Muscle layer of colon (tissue), 2 donors: ENCODE results near the gene CCM2.

Experiments
- H3K27ac ChIP-seq: one replicate; pipeline ENCODE4 v1.7.0; 2013; ENCODE audit warnings: low read depth, mild to moderate bottlenecking, low read length, moderate library complexity
- H3K27me3 ChIP-seq, 2 donors: one replicate each; pipeline ENCODE4 v1.7.0; 2013; ENCODE audit warnings: low read length in 2 of 2, mild to moderate bottlenecking in 2 of 2; ENCODE audit not compliant: insufficient read depth in 2 of 2, control insufficient read depth in 1 of 2
- H3K36me3 ChIP-seq: one replicate; pipeline ENCODE4 v1.7.0; 2013; ENCODE audit warnings: mild to moderate bottlenecking, low read length; ENCODE audit not compliant: insufficient read depth
- H3K4me1 ChIP-seq: one replicate; pipeline ENCODE4 v1.7.0; 2013; ENCODE audit warnings: mild to moderate bottlenecking, low read length; ENCODE audit not compliant: insufficient read depth
- H3K4me3 ChIP-seq, 2 donors: one replicate each; pipeline ENCODE4 v1.7.0; 2013; ENCODE audit warnings: low read length in 2 of 2, low read depth in 1 of 2, mild to moderate bottlenecking in 1 of 2, moderate library complexity in 1 of 2
- H3K9ac ChIP-seq: one replicate; pipeline ENCODE4 v1.7.0; 2013; ENCODE audit warnings: low read length
- H3K9me3 ChIP-seq: one replicate; pipeline ENCODE4 v1.7.0; 2013; ENCODE audit warnings: mild to moderate bottlenecking, low read length
- donor health status: abdominal sarcoma.
- donor health status: Adenocarcinoma of cecum.

CCM2 gene

GRCh38 chr7:44970523-44971051, 29.4 kb upstream of the CCM2 start:
- H3K4me3 ChIP-seq, result no peak overlapping the region
- H3K9ac ChIP-seq, result no peak overlapping the region
- no peaks in the 10 kb centered on the region for H3K36me3 ChIP-seq
- no peaks in the 10 kb centered on the region for H3K9me3 ChIP-seq
- no peaks in the 10 kb centered on the region for H3K27me3 ChIP-seq
- no peaks in the 10 kb centered on the region for H3K4me1 ChIP-seq
- H3K27ac ChIP-seq, result no peak overlapping the region

GRCh38 chr7:44971188-44971901, 28.7 kb upstream of the CCM2 start:
- no peaks in the 10 kb centered on the region for H3K9me3 ChIP-seq
- no peaks in the 10 kb centered on the region for H3K36me3 ChIP-seq
- no peaks in the 10 kb centered on the region for H3K27me3 ChIP-seq
- no peak overlapping the region for H3K9ac ChIP-seq
- H3K4me3 ChIP-seq, result no peak overlapping the region
- no peak overlapping the region for H3K27ac ChIP-seq
- H3K4me1 ChIP-seq, result no peaks in the 10 kb centered on the region

DNA sequence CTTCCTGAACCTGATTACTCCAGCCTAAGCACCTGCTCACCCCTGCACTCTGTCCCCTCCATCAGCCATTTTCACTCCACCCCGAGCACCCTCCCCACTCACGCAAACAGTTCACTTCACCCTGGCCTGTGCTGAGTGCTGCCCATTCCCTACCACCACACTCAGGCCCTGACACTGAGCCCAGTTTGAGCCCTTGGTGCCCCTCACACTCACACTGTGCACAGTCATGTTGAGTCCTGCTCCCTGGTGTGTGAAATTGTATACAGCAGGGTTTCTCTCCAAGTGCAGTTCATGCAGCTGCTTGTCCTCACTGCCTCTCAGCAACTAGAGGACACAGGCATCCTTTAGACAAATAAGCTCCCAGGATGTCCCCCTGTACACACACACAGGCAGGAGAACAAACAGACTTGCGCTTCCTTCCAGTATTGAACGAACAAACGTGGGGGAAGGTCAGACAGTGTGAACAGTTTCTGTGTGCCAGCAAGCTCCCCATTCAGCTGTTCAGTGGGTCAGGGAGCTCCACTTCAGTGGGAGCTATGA, 28.0 kb upstream of the CCM2 start:
- no peak overlapping the region for H3K27ac ChIP-seq
- no peaks in the 10 kb centered on the region for H3K9me3 ChIP-seq
- no peak overlapping the region for H3K9ac ChIP-seq
- no peaks in the 10 kb centered on the region for H3K36me3 ChIP-seq
- H3K4me3 ChIP-seq, result no peak overlapping the region
- H3K27me3 ChIP-seq, result no peaks in the 10 kb centered on the region
- no peaks in the 10 kb centered on the region for H3K4me1 ChIP-seq

GRCh38 chr7:44972562-44972961, 27.4 kb upstream of the CCM2 start:
- Histone ChIP-seq H3K27ac (no peak overlapping the region), H3K9ac (no peak overlapping the region), H3K4me1 (no peaks in the 10 kb centered on the region), H3K9me3 (no peaks in the 10 kb centered on the region), H3K36me3 (no peaks in the 10 kb centered on the region), H3K27me3 (no peaks in the 10 kb centered on the region), H3K4me3 (no peak overlapping the region)

- no peaks in the 10 kb centered on the region for H3K27me3 ChIP-seq
- H3K4me3 ChIP-seq, result no peak overlapping the region
- no peaks in the 10 kb centered on the region for H3K4me1 ChIP-seq
- H3K9ac ChIP-seq, result no peak overlapping the region
- H3K36me3 ChIP-seq, result no peaks in the 10 kb centered on the region
- H3K27ac ChIP-seq, result no peak overlapping the region
- no peaks in the 10 kb centered on the region for H3K9me3 ChIP-seq
These were observed 26.2 kb upstream of the CCM2 start for GRCh38 chr7:44973610-44974401.

DNA sequence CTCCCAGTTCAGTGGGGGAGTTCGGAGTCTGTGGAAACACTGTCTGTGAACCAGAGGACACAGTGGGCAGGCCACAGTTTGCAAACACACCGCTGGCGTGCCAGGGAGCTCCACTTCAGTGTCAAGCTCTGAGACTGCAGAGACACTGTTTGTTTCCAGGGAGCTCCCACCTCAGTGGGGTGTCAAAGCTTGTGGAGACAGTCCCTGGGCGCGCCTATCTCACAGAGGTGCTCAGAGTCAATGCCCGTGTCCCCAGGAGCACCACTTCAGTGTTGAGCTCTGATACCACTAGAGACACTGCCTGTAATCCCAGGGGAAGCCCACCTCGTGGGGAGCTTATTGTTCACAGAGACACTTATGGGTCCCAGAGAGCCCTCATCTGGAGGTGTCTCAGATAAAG, 25.5 kb upstream of the CCM2 start:
- Histone ChIP-seq H3K9me3 (no peaks in the 10 kb centered on the region), H3K27me3 (no peaks in the 10 kb centered on the region), H3K9ac (no peak overlapping the region), H3K4me3 (no peak overlapping the region), H3K27ac (no peak overlapping the region), H3K4me1 (no peaks in the 10 kb centered on the region), H3K36me3 (no peaks in the 10 kb centered on the region)

DNA sequence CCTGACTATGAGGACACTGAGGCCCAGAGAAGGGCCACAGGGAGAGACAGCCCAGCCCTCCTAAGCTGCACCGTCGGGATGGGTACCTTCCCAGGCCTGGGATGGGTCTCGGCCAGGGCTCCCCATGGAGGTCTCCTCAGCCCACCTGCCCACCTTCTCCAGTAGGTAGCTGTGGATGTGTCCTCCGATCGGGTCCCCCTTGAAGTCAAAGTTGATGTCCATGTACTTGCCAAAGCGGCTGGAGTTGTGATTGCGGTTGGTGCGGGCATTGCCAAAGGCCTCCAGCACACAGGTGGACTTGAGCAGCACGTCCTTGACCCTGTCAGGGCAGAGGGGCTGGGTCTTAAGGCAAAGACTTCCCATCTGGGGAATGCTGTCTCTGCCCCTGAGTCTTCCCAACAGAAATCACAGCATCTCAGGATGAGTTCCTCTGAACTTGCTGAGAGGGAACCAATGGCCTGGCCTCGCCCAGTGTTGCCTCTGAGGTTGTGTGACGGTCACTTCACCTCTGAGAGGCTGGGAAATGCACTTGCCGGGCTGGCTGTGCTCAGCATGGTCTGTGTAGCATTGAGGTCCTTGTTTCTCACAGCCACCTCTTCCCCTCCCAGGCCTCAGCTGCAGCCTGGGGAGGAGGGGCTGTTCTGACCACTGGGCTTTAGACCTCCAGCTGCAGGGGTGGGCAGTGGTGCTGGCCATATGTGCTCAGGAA, 24.5 kb upstream of the CCM2 start:
- Histone ChIP-seq H3K4me3 (no peak overlapping the region), H3K4me1 (no peaks in the 10 kb centered on the region), H3K36me3 (no peaks in the 10 kb centered on the region), H3K27me3 (no peaks in the 10 kb centered on the region), H3K9me3 (no peaks in the 10 kb centered on the region), H3K27ac (no peak overlapping the region), H3K9ac (no peak overlapping the region)

DNA sequence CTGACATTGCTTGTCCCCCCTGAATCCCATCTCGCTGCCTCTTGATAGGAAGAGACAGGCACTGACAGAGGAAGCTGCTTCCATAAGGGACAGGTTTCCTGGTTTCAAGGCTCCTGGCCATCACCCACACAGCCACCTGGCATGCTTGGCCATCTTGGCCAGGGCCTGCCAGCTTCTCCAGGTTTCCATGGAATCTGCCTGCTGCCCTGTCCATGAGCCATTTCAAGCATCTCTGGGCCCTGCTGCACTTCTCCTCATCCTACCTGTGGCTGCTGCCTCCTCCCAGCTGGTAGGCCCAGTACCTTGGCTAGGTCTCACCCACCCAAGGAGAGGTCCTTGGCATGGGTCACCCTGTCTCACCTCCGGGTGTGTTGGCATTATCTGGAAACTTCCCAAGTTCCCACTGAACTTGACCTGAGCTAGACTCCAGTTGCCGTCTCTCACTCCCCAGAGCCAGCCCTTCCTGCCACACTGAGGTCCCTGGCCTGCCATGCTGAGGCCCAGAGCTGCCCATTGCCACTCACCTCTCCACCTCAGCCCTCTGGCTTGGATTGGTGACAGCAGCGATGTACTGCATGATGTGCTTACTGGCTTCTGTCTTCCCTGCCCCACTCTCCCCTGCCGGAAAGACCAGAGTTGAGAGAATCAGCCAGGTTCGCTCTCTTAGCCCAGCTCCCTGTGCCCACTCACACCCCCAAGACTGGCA, 23.8 kb upstream of the CCM2 start:
- no peak overlapping the region for H3K27ac ChIP-seq
- no peak overlapping the region for H3K4me3 ChIP-seq
- no peaks in the 10 kb centered on the region for H3K9me3 ChIP-seq
- H3K27me3 ChIP-seq, result no peaks in the 10 kb centered on the region
- H3K4me1 ChIP-seq, result no peaks in the 10 kb centered on the region
- H3K9ac ChIP-seq, result no peak overlapping the region
- H3K36me3 ChIP-seq, result no peaks in the 10 kb centered on the region

DNA sequence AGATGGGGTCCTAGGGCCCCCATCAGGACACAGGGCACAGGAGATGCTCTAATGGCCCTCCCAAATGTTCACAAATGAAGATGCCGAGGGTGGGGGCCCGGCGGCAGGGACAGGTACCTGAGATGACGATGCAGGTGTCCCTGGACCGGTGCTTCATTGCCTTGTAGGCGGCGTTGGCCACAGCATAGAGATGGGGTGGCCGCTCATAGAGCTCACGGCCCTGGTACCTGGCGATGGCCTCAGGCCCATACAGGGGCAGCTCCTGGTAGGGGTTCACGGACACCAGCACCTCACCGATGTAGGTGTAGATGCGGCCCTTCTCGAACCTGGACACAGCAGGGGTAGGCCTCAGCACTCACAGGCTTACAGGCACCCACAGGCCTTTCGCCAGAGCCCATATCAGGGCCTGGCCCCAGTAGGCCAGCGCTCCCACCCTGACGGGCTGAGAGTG, 23.2 kb upstream of the CCM2 start:
- Histone ChIP-seq H3K27ac (no peak overlapping the region), H3K36me3 (peaks cover 3% of the 10 kb centered on the region), H3K27me3 (no peaks in the 10 kb centered on the region), H3K4me1 (no peaks in the 10 kb centered on the region), H3K9ac (no peak overlapping the region), H3K9me3 (no peaks in the 10 kb centered on the region), H3K4me3 (no peak overlapping the region)

DNA sequence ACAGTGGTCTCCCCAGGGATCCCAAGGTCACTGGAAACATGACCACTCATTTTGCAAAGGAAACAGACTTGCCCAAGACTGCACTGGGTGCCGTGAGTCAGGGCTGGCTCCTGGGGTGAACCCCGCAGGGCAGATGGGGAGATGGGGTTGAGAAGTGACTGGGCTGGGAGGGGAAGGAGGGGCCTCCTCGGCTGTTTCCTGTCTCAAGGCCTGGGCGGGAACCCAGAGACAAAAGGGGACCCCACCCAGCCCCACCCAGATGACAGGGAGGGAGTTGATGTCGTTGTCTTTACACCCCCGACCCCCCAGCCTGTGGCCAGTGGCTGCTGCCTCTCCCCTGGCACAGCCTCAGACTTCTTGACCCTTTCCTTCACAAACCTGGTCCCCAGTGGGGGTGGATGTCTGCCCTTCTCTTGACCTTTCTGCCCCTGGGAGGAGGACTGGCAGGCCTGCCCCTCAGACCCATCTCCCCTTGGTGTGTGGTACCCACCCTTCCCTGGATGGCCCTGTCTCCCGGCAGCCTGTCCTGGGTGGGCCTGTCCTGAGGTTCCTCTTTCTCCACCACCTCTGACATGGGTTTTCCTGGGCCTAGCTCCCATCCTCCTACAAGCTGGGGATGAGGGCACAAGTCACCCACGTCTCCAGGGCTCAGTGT, 22.6 kb upstream of the CCM2 start:
- H3K27me3 ChIP-seq, result no peaks in the 10 kb centered on the region
- H3K9me3 ChIP-seq, result no peaks in the 10 kb centered on the region
- no peaks in the 10 kb centered on the region for H3K4me1 ChIP-seq
- H3K4me3 ChIP-seq, result no peak overlapping the region
- H3K9ac ChIP-seq, result no peak overlapping the region
- peaks cover 4% of the 10 kb centered on the region for H3K36me3 ChIP-seq
- no peak overlapping the region for H3K27ac ChIP-seq
